ENCODE results near the gene MARS1. TPM values are rescaled to one million over a fixed set of nuclear protein-coding genes. Genes with fewer than 3 reads are reported as not detected.
"Not testable (repeated sequence)": the region's sequence is repeated elsewhere in the genome, so short reads cannot be mapped to it uniquely, and the experiment has no call there.

Gene MARS1
- total RNA-seq, 4 donors from 2014 or later, result 37.7 to 81.1 (median 42.0) TPM

DNA sequence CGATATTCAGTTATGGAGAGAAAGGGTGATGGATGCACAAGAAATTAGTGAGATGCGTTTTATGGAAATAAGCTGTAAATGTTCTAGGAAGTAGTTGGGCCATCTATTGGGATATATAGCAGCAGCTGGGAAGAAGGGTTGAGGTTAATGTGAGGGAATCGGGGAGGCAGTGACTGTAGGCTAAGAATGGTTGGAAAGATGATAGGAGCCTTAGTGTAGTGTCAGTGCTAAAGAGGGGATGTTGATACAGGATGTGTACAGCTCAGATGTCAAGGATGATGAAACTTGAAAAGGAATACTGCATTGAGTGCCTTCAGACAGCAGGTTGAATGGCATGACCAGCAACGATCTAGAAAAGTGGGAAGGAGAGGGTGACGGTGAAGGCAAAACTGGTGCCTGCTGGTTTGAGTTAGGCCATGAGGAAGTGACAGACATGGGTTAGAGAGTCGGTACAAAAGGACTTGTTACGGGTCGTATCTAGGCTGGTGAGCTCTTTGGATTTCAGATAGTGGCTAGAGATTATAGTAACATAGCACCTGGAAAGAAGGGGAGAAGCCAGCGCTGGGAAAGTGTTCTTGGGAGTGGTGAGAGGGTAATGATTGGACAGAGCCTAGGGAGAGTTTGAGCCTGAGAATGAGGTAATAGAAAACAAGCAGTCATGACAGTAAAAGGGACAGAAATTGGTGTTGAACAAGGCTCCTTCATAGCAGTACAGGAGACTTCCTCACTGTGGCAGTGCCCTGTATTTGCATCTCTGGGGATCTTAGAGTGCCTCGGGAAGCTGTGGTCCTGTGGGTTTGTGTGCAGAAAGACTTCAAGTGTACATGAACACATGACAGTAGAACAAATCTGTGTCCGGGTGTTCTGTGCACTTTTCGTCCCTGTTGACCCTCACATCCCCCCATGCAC is 9.6 kb downstream of the MARS1 start:
- Histone ChIP-seq H3K36me3 (peaks cover 0 to 52% of the 10 kb centered on the region in 2 donors), H3K4me1 (no peaks in the 10 kb centered on the region), H3K27ac (no peak overlapping the region), H3K4me3 (no peak overlapping the region), H3K9me3 (no peaks in the 10 kb centered on the region), H3K27me3 (no peaks in the 10 kb centered on the region)
- ATAC-seq (peak; percentile 65 to 91), DNase-seq (no peak)
- intact Hi-C loops (cut with DNase I; ENCODE audit: low total_unique reads) (no loop called here), in situ Hi-C loops (cut with MboI; ENCODE audit: low sequenced_read_pairs in 4 of 4) (no loop called here)
- TF ChIP-seq, protein P1, sequence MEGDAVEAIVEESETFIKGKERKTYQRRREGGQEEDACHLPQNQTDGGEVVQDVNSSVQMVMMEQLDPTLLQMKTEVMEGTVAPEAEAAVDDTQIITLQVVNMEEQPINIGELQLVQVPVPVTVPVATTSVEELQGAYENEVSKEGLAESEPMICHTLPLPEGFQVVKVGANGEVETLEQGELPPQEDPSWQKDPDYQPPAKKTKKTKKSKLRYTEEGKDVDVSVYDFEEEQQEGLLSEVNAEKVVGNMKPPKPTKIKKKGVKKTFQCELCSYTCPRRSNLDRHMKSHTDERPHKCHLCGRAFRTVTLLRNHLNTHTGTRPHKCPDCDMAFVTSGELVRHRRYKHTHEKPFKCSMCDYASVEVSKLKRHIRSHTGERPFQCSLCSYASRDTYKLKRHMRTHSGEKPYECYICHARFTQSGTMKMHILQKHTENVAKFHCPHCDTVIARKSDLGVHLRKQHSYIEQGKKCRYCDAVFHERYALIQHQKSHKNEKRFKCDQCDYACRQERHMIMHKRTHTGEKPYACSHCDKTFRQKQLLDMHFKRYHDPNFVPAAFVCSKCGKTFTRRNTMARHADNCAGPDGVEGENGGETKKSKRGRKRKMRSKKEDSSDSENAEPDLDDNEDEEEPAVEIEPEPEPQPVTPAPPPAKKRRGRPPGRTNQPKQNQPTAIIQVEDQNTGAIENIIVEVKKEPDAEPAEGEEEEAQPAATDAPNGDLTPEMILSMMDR (IDR thresholded peaks at IDR 0.05 in 4 of 5, conservative IDR thresholded peaks at IDR 0.05 in 1 of 5), result no peak
- TF ChIP-seq POLR2A (IDR thresholded peaks at IDR 0.05), result no peak

DNA sequence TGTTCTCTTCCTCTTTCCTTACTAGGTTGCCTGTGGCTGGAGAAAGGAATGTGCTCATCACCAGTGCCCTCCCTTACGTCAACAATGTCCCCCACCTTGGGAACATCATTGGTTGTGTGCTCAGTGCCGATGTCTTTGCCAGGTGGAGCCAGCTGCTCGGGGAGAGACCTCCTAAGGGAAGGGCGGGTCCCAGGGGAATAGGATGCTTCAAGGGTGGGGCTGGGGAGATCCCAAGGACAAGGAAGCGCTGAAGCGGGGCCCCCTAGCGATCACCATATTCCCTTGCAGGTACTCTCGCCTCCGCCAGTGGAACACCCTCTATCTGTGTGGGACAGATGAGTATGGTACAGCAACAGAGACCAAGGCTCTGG is 10.2 kb downstream of the MARS1 start:
- no peak for ATAC-seq
- in situ Hi-C loops (cut with MboI; ENCODE audit: low sequenced_read_pairs in 4 of 4), result no loop called here

DNA sequence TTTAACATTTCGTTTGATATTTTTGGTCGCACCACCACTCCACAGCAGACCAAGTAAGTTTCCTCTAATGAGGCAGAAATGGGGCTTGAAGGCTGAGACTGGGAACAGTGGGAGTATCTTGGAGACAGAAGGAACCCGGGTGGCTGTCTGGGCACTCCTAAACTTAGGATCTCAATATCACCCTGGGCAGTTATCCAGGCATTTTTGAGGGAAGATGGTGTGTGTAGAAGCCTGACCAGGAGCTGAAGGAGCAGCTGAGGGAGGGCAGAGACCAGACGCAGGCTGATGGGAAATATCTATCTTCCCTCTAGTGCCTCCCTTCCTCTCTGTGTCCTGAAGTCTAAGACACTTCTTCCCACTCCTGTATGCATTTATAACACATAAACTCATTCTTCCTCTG is 10.7 kb downstream of the MARS1 start:
- Histone ChIP-seq H3K36me3 (peaks cover 0 to 58% of the 10 kb centered on the region in 2 donors), H3K9me3 (no peaks in the 10 kb centered on the region), H3K27me3 (no peaks in the 10 kb centered on the region), H3K4me3 (no peak overlapping the region), H3K4me1 (no peaks in the 10 kb centered on the region), H3K27ac (no peak overlapping the region)
- no peak for ATAC-seq
- no peak for DNase-seq
- intact Hi-C loops (cut with DNase I; ENCODE audit: low total_unique reads), result no loop called here
- in situ Hi-C loops (cut with MboI; ENCODE audit: low sequenced_read_pairs in 4 of 4), result no loop called here
- no peak for TF ChIP-seq POLR2A (IDR thresholded peaks at IDR 0.05)
- TF ChIP-seq, protein P1 (IDR thresholded peaks at IDR 0.05 in 4 of 5, conservative IDR thresholded peaks at IDR 0.05 in 1 of 5), result no peak

More for the DNA sequence above, 10.2 kb downstream of the MARS1 start:
- Histone ChIP-seq H3K27ac (no peak overlapping the region), H3K36me3 (peaks cover 0 to 53% of the 10 kb centered on the region in 2 donors), H3K27me3 (no peaks in the 10 kb centered on the region), H3K9me3 (no peaks in the 10 kb centered on the region), H3K4me1 (no peaks in the 10 kb centered on the region), H3K4me3 (no peak overlapping the region)
- DNase-seq, result no peak
- intact Hi-C loops (cut with DNase I; ENCODE audit: low total_unique reads), result no loop called here
- TF ChIP-seq POLR2A (IDR thresholded peaks at IDR 0.05), result no peak
- TF ChIP-seq, protein P1 (IDR thresholded peaks at IDR 0.05 in 4 of 5, conservative IDR thresholded peaks at IDR 0.05 in 1 of 5), result no peak

DNA sequence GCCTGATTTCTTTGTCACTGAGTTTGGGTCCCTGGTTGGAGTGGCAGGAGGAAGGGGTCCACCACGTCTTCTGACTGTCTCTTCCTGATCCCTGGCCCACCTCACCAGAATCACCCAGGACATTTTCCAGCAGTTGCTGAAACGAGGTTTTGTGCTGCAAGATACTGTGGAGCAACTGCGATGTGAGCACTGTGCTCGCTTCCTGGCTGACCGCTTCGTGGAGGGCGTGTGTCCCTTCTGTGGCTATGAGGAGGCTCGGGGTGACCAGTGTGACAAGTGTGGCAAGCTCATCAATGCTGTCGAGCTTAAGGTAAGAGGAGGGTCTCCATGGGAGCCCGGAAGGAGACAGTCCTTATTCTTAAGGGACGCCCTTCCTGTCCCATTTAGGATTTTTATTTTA is 12.3 kb downstream of the MARS1 start:
- in situ Hi-C loops (cut with MboI; ENCODE audit: low sequenced_read_pairs in 4 of 4), result loop anchor here in 1 of 4 donors (25.0 kb wide), 1 partner anchor 863 kb away; the partner anchor contains the start of genes ATP5F1B and BAZ2A
- Histone ChIP-seq H3K4me3 (no peak overlapping the region), H3K27me3 (no peaks in the 10 kb centered on the region), H3K9me3 (no peaks in the 10 kb centered on the region), H3K36me3 (peaks cover 0 to 74% of the 10 kb centered on the region in 2 donors), H3K4me1 (no peaks in the 10 kb centered on the region), H3K27ac (no peak overlapping the region)
- intact Hi-C loops (cut with DNase I; ENCODE audit: low total_unique reads), result no loop called here
- ATAC-seq, result no peak
- TF ChIP-seq POLR2A (IDR thresholded peaks at IDR 0.05), result no peak
- TF ChIP-seq, protein P1 (IDR thresholded peaks at IDR 0.05 in 4 of 5, conservative IDR thresholded peaks at IDR 0.05 in 1 of 5), result no peak
- no peak for DNase-seq

DNA sequence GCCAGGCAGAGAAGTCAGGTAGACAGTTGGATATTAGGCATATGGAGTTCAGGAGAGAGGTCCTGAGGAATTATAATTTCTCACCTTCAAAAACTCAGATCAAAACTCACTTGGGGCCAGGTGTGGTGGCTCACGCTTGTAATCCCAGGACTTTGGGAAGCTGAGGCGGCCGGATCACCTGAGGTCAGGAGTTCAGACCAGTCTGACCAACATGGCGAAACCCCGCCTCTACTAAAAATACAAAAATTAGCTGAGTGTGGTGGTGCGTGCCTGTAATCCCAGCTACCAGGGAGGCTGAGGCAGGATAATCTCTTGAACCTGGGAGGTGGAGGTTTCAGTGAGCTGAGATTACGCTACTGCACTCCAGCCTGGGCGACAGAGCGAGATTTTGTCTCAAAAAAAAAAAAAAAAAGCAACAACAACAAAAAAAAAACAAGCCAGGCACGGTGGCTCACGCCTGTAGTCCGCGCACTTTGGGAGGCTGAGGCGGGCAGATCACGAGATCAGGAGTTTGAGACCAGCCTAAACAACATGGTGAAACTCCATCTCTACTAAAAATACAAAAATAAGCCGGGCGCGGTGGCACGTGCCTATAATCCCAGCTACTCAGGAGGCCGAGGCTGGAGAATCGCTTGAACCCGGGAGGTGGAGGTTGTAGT is 14.6 kb downstream of the MARS1 start:
- intact Hi-C loops (cut with DNase I; ENCODE audit: low total_unique reads); ATAC-seq; H3K27ac ChIP-seq; H3K4me1 ChIP-seq; DNase-seq; H3K9me3 ChIP-seq; H3K4me3 ChIP-seq; H3K27me3 ChIP-seq: not testable (repeated sequence)
- in situ Hi-C loops (cut with MboI; ENCODE audit: low sequenced_read_pairs in 4 of 4), result loop anchor here in 1 of 4 donors (25.0 kb wide), 1 partner anchor 865 kb away; the partner anchor contains the start of genes ATP5F1B and BAZ2A
- H3K36me3 ChIP-seq, result peaks cover 0 to 81% of the 10 kb centered on the region in 2 donors

DNA sequence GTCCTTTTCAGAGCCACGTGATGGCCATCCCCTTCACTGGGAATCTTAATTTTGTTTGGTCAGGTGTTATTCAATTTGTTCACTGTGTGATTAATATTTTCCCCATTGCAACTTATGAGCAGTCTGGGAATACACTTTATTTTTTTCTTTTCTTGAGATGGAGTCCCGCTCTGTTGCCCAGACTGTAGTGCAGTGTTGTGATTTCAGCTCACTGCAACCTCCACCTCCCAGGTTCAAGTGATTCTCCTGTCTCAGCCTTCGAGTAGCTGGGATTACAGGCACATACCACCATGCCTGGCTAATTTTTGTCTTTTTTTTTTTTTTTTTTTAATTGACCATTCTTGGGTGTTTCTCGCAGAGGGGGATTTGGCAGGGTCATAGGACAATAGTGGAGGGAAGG is 18.7 kb downstream of the MARS1 start:
- H3K4me3 ChIP-seq; ATAC-seq; H3K27me3 ChIP-seq; H3K4me1 ChIP-seq; DNase-seq; H3K27ac ChIP-seq; intact Hi-C loops (cut with DNase I; ENCODE audit: low total_unique reads); H3K9me3 ChIP-seq: not testable (repeated sequence)
- H3K36me3 ChIP-seq, result peaks cover 0 to 72% of the 10 kb centered on the region in 2 donors
- in situ Hi-C loops (cut with MboI; ENCODE audit: low sequenced_read_pairs in 4 of 4), result loop anchor here in 1 of 4 donors (25.0 kb wide), 1 partner anchor 869 kb away; the partner anchor contains the start of genes ATP5F1B and BAZ2A

DNA sequence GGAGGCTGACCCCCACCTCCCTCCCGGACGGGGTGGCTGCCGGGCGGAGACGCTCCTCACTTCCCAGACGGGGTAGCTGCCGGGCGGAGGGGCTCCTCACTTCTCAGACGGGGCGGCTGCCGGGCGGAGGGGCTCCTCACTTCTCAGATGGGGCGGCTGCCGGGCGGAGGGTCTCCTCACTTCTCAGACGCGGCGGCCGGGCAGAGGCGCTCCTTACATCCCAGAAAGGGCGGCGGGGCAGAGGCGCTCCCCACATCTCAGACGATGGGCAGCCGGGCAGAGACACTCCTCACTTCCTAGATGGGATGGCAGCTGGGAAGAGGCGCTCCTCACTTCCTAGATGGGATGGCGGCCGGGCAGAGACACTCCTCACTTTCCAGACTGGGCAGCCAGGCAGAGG is 19.9 kb downstream of the MARS1 start:
- H3K9me3 ChIP-seq; H3K4me3 ChIP-seq; ATAC-seq; DNase-seq; intact Hi-C loops (cut with DNase I; ENCODE audit: low total_unique reads); H3K27me3 ChIP-seq; H3K27ac ChIP-seq; H3K4me1 ChIP-seq: not testable (repeated sequence)
- in situ Hi-C loops (cut with MboI; ENCODE audit: low sequenced_read_pairs in 4 of 4), result loop anchor here in 1 of 4 donors (25.0 kb wide), 1 partner anchor 870 kb away; the partner anchor contains the start of genes ATP5F1B and BAZ2A
- H3K36me3 ChIP-seq, result peaks cover 0 to 72% of the 10 kb centered on the region in 2 donors

Measured in gastrocnemius medialis (tissue), 4 donors.